GM18909 (cell line): ENCODE measurements around the gene DENND1A.

Experiments used
- ATAC-seq: cut with Tn5 transposase; IDR thresholded peaks from one replicate; pipeline ENCODE4 v1.9.1; 2021; ENCODE audit warnings: mild to moderate bottlenecking; ENCODE audit not compliant: unreplicated experiment, poor library complexity

DENND1A gene

GRCh38 chr9:123597876-123598556 lies 331.9 kb downstream of the DENND1A start:
- no peak for ATAC-seq

- ATAC-seq = no peak
Observed at GRCh38 chr9:123597048-123597447, 332.9 kb downstream of the DENND1A start.

- no peak for ATAC-seq
Observed at GRCh38 chr9:123591283-123591682, 338.6 kb downstream of the DENND1A start.

GRCh38 chr9:123590499-123590898 lies 339.4 kb downstream of the DENND1A start:
- no peak for ATAC-seq

- ATAC-seq = no peak
Observed at GRCh38 chr9:123589361-123590239, 340.3 kb downstream of the DENND1A start.

- ATAC-seq = no peak
Observed at GRCh38 chr9:123586275-123586674, 343.7 kb downstream of the DENND1A start.

GRCh38 chr9:123584202-123585176 lies 345.4 kb downstream of the DENND1A start:
- no peak for ATAC-seq

GRCh38 chr9:123583646-123584045 lies 346.3 kb downstream of the DENND1A start:
- ATAC-seq = no peak

- ATAC-seq = no peak
Observed at GRCh38 chr9:123571240-123571639, 358.7 kb downstream of the DENND1A start.

- ATAC-seq = no peak
Observed at GRCh38 chr9:123568691-123569688, 360.9 kb downstream of the DENND1A start.

- ATAC-seq = no peak
Observed at GRCh38 chr9:123567013-123567412, 362.9 kb downstream of the DENND1A start.

GRCh38 chr9:123564652-123565051 lies 365.3 kb downstream of the DENND1A start:
- ATAC-seq = no peak

- ATAC-seq = peak; percentile 75
Observed at GRCh38 chr9:123562844-123563346, 367.0 kb downstream of the DENND1A start.

GRCh38 chr9:123561046-123561445 lies 368.9 kb downstream of the DENND1A start:
- no peak for ATAC-seq

- no peak for ATAC-seq
Observed at GRCh38 chr9:123556464-123557435, 373.2 kb downstream of the DENND1A start.

- ATAC-seq = no peak
Observed at GRCh38 chr9:123555646-123556045, 374.3 kb downstream of the DENND1A start.

- ATAC-seq = no peak
Observed at GRCh38 chr9:123552530-123552929, 377.4 kb downstream of the DENND1A start.

GRCh38 chr9:123551734-123552133 lies 378.2 kb downstream of the DENND1A start:
- no peak for ATAC-seq
